ENCODE measurements around the gene EXOSC10. TPM values are rescaled to one million over a fixed set of nuclear protein-coding genes. Genes with fewer than 3 reads are reported as not detected.

Gene EXOSC10
- polyA plus RNA-seq, 2 of the 4 experiments (the other 2 are of a cell fraction) = 45.4 to 76.9 TPM

GRCh38 chr1:11142618-11143391 is 43.1 kb upstream of the EXOSC10 start:
- Histone ChIP-seq H3K4me3 (no peak overlapping the region), H3K4me2 (no peak overlapping the region), H3K27ac (no peak overlapping the region), H3K9me3 (no peaks in the 10 kb centered on the region), H3K4me1 (no peaks in the 10 kb centered on the region)
- ChIA-PET CTCF (no interaction called here), POLR2A (no interaction called here)
- WGBS (ENCODE audit: missing lambda C conversion rate) = 94% methylated on average over 4 of the region's 4 CpGs
- FAIRE-seq (no peak), ATAC-seq (no peak), DNase-seq (ENCODE audit: low read depth in 1 of 2, low spot score in 1 of 2) (no peak)
- TF ChIP-seq RAD21 (conservative IDR thresholded peaks at IDR 0.05 in 1 of 2, IDR thresholded peaks at IDR 0.05 in 1 of 2) (no peak), BCL3 (IDR thresholded peaks at IDR 0.05) (no peak), ESRRA (IDR thresholded peaks at IDR 0.05; ENCODE audit: borderline replicate concordance, low read length) (no peak), EHF (CRISPR knock-in tag; IDR thresholded peaks at IDR 0.05) (no peak), CTCF (IDR thresholded peaks at IDR 0.05) (no peak), ATOH8 (CRISPR knock-in tag; IDR thresholded peaks at IDR 0.05; ENCODE audit: low read depth) (no peak), KDM1A (IDR thresholded peaks at IDR 0.05; ENCODE audit: low read depth) (no peak), HOXB5 (CRISPR knock-in tag; IDR thresholded peaks at IDR 0.05) (no peak), ELK1 (IDR thresholded peaks at IDR 0.05; ENCODE audit: low read depth, low read length) (no peak), PHF8 (IDR thresholded peaks at IDR 0.05; ENCODE audit: borderline replicate concordance, low read depth) (no peak), POLR2AphosphoS2 (conservative IDR thresholded peaks at IDR 0.05; ENCODE audit: low read length) (no peak), SMC3 (IDR thresholded peaks at IDR 0.05) (no peak), FOSB (CRISPR knock-in tag; IDR thresholded peaks at IDR 0.05) (no peak), E2F6 (IDR thresholded peaks at IDR 0.05; ENCODE audit: borderline replicate concordance, low read depth) (no peak), JUNB (IDR thresholded peaks at IDR 0.05) (no peak), MAFK (IDR thresholded peaks at IDR 0.05; ENCODE audit: partially characterized antibody) (no peak), USF2 (IDR thresholded peaks at IDR 0.05) (no peak), ZNF302 (CRISPR knock-in tag; IDR thresholded peaks at IDR 0.05) (no peak), JUN (IDR thresholded peaks at IDR 0.05) (no peak), HOXA7 (CRISPR knock-in tag; IDR thresholded peaks at IDR 0.05) (no peak)

Data from A549 (cell line).